HG02678 (cell line): ENCODE results near the gene OR4B1.
A peak's percentile ranks its signal among the peaks of the same experiment; 100 is the strongest.
"Not testable (repeated sequence)": the region's sequence is repeated elsewhere in the genome, so short reads cannot be mapped to it uniquely, and the experiment has no call there.

ENCODE experiments used
- ATAC-seq: cut with Tn5 transposase; IDR thresholded peaks from one replicate; pipeline ENCODE4 v1.9.1; 2021; ENCODE audit warnings: mild to moderate bottlenecking, moderate library complexity; ENCODE audit not compliant: unreplicated experiment

The OR4B1 gene, protein sequence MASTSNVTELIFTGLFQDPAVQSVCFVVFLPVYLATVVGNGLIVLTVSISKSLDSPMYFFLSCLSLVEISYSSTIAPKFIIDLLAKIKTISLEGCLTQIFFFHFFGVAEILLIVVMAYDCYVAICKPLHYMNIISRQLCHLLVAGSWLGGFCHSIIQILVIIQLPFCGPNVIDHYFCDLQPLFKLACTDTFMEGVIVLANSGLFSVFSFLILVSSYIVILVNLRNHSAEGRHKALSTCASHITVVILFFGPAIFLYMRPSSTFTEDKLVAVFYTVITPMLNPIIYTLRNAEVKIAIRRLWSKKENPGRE

DNA sequence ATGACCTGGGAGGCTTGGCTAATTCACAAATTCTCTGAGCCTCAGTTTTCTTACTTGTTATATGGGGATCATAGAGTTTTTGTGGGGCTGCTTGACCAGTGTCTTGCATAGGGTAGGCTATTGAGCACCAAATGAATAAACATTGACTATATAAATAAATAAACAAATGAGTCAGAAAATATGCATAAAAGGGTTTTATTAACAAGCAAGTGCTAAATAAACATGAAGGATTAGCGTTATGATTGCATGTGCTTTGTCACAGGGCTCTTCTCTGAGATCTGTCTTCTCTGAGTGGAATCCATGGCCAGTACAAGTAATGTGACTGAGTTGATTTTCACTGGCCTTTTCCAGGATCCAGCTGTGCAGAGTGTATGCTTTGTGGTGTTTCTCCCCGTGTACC, at the start of gene OR4B1:
Gene OR4B1 (plus strand): TSS at position 301 of the 400 bp plus-strand sequence. CDS start 0 bp downstream, at position 301.
- ATAC-seq = no peak

DNA sequence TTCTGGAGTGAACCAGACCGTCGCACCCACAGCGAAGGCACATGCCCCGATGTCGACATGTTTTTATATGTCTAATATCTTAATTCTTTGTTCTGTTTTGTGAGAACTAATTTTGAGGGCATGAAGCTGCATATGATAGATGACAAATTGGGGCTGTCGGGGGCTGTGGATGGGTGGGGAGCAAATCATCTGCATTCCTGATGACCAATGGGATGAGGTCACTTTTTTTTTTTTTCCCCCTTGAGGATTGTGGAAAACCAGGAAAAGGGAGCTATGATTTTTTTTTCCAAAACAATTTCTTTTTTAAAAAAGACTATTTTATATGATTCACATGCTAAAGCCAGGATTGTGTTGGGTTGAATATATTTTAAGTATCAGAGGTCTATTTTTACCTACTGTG, 49.2 kb upstream of the OR4B1 start:
- no peak for ATAC-seq

DNA sequence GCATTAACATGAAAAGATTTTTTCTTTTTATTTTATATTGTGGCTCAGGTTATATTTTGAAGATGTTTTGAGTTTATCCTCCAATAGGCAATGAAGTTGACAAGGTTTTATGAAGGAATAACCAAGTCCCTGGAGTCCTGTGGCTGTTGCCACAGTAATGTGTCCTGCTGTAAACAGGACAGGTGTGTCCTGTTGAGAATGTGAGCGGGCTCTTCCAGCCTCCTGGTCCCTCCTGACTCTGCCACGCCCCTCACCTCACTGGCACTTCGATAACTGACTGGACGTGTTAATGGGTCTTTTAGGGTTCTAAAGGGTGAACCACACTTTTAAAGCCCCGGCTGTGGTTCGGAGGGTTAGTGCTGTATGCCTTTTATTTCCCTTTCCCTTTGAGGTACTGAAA, 47.8 kb upstream of the OR4B1 start:
- no peak for ATAC-seq

DNA sequence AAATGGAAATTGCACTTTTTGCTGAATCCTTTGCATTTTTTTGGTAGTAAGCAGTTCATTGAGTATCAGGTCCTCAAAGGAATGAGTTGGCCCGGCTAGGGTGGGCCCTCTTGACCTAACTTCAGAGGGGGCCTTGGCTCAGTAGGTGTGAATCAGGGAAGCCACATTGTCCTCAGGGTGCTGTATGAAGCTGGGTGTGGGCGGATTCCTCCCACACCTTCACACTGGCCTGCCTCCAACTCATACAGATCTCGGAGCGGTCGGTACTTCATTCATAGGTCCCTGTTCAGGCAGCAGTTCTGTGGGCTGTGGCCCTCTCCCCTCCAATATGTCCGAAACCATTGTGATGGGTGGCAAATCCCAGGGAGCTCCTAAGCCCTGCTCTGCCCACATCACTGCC, 47.4 kb upstream of the OR4B1 start:
- no peak for ATAC-seq

- no peak for ATAC-seq
Measured at GRCh38 chr11:48169717-48170116, 46.9 kb upstream of the OR4B1 start.

DNA sequence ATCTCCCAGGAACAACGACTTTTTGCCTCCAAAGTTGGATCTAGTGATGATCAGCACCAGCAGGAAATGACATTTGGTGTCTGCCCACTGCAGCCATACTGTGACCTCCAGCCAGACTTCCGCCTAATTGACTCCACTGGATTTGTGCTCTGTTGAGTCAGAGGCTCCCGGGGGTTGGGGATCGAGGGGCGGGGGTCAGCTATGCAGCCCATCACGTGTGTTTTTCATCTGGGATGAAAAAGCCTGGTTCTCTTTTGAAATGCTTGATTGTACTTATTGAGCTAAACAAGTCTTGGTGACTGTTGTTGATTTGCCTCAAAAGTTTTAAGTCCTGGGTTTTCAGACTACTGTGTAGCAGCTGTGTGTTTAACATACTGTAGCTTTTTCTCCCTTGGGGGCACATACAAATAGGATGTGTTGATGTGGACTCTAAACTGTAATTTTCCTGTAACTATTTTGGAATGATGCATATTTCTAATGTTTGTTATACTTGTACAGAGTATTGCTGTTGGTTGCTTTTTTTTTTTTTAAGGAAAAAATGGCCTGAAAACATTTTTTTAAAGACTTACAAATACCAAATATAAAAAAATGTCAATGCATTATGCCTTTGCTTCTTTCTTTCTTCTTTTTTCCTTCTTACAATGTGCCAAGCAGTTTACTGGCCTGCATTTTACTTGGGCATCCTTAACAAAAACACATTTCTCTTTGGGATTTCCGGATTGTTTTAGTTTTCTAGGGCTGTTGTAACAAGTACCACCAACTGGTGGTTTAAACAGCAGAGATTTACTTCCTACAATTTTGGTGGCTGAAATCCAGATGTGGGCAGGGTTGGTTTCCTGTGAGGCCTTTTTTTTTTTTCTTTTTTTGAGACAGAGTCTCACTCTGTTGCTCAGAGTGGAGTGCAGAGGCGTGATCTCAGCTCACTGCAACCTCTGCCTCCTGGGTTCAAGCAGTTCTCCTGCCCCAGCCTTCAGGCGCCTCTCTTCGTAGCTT, 46.1 kb upstream of the OR4B1 start:
- ATAC-seq = no peak

DNA sequence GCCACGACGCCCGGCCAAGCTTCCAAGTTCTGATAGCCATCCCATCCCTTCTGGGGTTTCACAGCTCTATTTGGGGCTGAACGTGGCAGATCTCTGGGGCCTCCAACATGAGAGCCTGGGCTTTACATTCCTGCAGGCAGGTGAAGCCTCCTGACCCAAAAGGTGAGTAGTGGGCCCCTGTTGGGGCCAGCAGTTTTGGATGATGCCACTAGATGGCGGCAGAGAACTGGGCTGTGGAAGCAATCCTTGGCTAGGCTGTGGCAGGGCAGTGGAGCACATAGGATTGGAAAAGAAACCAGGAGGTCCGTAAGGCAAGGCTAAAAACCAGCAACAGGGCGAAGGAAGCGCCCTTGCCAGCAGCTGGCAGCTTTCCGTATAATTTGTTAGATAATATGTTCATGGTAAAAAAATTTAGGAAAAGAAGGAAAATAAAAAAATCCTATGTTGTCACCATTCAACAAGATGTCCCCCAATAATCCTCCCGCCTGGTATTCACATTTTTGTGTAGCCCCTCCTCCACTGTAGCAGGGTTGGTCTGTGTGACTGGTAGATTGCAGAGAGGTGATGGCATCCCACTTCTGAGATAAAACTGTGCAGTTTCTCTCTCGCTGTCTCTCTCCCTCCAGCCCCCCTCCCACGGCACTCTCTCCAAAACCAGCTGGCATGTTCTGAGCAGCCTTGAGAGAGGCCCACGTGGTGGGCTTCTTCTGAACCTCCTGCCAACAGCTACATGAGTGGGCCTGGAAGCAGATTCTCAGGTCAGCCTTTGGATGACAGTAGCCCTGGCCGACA, 43.6 kb upstream of the OR4B1 start:
- ATAC-seq = peak; percentile 79

DNA sequence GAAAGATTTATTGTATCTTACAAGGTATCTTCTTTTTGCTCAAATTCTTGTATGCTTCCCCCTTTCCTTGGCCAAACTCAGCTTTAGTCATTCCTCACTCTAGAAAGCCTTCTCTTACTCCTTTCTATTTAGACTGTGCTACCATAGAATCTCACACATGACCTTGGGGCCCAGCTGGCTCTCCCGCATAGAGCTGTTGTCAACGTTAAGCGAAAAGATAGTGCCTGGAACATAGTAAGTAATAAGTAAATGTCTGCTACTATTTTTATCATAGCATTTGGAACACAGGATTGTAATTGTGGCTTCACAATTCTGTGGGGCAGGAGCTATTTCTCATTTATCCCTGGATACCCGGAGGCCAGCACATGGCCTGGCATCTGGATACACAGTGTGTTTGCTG, 38.9 kb upstream of the OR4B1 start:
- ATAC-seq = no peak

GRCh38 chr11:48180627-48181026, 36.0 kb upstream of the OR4B1 start:
- ATAC-seq = no peak

DNA sequence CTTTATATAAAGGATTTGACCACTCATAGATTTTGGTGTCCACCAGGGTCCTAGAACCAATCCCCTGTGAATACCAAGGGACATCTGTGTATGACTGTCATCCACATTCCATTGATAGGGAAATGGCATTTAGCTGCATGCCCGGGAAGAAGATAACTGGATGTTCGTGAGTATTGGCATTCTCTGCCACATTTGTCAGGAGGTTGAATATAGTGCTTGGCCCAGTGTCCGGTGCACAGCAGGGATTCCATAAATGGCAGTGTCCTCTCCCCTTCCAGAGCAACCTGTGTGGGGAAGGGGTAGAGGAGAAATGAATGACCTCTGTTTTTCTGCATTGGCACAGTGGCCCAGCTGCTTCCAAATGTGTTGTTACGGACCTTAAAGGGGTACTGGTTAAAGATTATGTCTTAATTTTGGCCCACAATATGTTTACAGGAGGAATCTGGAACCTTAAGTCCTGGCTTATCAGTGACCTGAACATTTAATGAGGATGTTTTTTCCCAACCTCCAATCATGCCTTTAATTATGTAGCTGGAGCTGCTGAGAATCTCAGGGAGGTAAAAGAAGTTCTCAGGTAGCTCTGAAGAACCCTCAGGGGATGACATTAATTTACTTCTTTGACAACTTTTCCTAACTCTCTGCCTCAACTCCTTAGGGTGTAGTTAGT, 33.6 kb upstream of the OR4B1 start:
- ATAC-seq = no peak

DNA sequence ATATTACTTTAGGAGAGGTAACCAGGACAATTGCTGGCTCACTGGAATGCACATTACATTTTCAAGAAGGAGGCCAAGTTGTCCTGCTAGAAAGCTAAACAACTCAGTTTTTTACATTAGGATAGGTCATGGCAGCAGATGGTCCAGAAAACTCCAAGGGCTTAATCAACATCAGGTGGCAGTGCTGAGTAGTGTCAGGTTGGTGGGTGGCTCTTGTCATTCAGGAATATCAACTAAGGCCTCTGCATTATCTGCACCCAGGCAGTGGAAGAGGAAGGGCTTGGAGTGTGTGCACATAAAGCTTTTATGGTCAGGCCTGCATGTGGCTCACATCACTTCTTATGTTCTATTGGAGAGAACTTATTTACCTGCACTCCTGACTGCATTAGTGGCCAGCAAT, 32.2 kb upstream of the OR4B1 start:
- ATAC-seq = no peak

DNA sequence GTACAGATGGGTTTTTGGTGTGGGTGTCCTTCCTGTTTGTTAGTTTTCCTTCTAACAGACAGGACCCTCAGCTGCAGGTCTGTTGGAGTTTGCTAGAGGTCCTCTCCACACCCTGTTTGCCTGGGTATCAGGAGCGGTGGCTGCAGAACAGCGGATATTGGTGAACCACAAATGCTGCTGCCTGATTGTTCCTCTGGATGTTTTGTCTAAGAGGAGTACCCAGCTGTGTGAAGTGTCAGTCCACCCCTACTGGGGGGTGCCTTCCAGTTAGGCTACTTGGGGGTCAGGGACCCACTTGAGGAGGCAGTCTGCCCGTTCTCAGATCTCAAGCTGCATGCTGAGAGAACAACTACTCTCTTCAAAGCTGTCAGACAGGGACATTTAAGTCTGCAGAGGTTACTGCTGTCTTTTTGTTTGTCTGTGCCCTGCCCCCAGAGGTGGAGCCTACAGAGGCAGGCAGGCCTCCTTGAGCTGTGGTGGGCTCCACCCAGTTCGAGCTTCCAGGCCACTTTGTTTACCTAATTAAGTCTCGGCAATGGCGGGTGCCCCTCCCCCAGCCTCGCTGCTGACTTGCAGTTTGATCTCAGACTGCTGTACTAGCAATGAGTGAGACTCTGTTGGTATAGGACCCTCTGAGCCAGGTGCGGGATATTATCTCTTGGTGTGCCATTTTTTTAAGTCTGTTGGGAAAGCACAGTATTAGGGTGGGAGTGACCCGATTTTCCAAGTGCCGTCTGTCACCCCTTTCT, 25.5 kb upstream of the OR4B1 start:
- ATAC-seq = not testable (repeated sequence)

DNA sequence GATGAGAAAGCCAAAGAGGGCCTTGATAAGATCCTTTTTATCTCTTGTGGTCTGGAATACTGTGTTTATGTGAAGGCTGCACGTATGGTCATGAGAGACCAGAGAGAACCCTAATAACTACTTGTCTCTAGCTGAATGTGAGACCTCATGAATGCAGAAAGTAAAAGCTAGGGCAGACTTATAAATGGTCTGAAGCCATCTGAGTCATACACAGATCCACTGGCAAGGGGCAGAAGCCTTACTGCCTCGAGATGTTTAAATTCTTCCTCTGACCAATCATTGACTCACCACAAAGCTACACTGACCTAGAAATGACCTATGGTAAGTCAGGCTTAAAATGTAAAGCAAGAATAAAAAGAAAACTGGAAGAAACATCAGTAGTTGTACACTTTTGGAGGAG, 22.7 kb upstream of the OR4B1 start:
- no peak for ATAC-seq

DNA sequence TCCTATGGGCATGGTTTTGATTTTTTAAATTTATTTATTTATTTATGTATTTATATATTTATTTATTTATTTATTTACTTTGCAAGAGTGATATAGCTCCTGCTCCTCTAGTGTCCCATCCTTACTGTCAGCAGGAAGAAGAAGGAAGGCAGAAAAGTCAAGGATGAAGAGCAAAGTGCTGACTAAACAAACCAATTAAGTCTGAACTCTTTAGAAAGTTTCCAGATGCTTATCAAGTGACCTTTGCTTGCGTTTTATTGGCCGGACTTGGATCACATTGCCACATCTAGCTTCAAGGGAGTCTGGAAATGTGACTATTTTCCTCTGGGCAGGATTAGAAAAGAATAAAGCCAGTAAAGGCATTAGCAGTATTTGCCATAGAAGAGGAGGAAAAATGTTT, 8.7 kb upstream of the OR4B1 start:
- ATAC-seq = no peak

- ATAC-seq = no peak
Measured at GRCh38 chr11:48210052-48210451, 6.6 kb upstream of the OR4B1 start.

DNA sequence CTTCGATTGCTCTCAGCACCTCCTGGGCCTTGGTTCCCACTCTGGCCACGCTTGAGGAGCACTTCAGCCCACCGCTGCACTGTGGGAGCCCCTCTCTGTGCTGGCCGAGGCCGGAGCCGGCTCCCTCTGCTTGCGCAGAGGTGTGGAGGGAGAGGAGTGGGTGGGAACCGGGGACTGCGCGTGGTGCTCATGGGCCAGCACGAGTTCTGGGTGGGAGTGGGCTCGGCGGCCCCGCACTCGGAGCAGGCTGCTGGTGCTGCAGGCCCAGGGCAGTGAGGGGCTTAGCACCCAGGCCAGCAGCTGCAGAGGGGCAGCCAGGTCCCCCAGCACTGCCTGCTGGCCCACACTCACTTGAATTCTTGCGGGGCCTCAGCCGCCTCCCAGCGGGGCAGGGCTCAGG, 12.2 kb downstream of the OR4B1 start:
- no peak for ATAC-seq

- not testable (repeated sequence) for ATAC-seq
Measured at GRCh38 chr11:48230057-48230456, 13.4 kb downstream of the OR4B1 start.

GRCh38 chr11:48237727-48238126, 21.1 kb downstream of the OR4B1 start:
- ATAC-seq = no peak

GRCh38 chr11:48242501-48242900, 25.9 kb downstream of the OR4B1 start:
- ATAC-seq = no peak

DNA sequence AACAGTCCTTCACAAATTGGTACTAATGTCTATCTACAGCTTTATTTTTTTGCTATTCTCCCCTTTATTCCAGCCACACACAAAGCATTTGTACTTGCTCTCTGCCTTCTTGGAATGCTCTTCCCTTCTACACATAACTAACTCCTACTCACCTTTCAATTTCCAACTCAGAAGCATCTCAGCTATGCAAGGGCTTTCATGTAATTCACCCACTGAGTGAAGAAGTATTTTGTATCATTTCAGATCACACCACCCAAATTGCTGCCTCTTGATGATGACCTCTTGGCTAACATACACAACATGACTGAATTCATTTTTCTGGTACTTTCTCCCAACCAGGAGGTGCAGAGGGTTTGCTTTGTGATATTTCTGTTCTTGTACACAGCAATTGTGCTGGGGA, 28.2 kb downstream of the OR4B1 start, which contains the start of gene OR4X2:
Gene OR4X2 (plus strand): TSS at position 301 of the 400 bp plus-strand sequence. CDS start 0 bp downstream, at position 301.
- no peak for ATAC-seq
